GM11168 (cell line): ENCODE measurements around the gene MELTF.

Experiments
- in situ Hi-C: fragments of 300-500 bp; cut with MboI; formaldehyde crosslinking; loops from one replicate; pipeline ENCODE4 v1.12.0; 2022; ENCODE audit warnings: low sequenced_read_pairs; ENCODE audit not compliant: unreplicated experiment

The MELTF gene

DNA sequence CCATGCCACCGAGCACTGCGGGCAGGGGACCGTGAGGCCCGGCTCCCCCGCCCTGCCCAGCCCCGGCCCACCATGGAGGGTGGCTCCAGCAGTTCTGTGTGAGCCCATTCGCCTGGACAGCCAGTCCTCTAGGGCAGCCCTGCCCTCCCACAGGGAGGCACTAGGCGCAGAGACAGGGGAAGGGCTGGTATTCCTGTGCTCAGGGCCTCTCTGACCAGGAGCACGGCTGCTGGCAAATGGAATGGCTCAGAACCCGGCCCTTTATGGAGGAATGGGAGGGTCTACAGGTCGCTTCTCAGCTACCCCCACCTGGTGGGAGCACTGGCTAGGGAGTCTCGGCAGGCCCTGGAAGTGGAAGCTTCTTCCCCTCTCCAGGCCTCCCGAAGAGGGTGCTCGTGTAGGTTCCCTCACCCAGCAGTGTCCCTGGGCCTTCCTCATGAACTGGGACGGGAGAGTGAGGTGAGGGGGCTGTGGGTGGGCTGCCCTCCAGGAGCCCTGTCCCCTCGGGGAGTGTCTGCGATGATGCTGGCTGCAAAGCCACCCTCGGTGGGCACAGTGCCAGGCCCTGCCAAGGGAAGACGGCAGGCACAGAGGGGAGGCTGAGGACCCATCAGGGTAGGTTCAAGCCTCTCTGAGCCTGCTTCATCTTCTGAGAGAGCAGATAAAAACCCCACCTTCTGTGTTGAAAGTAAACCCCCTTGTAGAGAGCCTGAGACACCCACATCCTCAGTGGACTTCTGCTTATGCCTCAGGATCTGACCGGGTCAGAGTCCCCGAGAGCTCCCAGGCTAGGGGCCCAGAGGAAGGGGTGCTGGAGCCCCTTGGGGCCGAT lies 1.5 kb downstream of the MELTF start:
- in situ Hi-C loops: no loop called here

GRCh38 chr3:197027151-197027895 lies 2.3 kb downstream of the MELTF start:
- in situ Hi-C loops: no loop called here

GRCh38 chr3:197026481-197026866 lies 3.1 kb downstream of the MELTF start:
- in situ Hi-C loops: no loop called here

DNA sequence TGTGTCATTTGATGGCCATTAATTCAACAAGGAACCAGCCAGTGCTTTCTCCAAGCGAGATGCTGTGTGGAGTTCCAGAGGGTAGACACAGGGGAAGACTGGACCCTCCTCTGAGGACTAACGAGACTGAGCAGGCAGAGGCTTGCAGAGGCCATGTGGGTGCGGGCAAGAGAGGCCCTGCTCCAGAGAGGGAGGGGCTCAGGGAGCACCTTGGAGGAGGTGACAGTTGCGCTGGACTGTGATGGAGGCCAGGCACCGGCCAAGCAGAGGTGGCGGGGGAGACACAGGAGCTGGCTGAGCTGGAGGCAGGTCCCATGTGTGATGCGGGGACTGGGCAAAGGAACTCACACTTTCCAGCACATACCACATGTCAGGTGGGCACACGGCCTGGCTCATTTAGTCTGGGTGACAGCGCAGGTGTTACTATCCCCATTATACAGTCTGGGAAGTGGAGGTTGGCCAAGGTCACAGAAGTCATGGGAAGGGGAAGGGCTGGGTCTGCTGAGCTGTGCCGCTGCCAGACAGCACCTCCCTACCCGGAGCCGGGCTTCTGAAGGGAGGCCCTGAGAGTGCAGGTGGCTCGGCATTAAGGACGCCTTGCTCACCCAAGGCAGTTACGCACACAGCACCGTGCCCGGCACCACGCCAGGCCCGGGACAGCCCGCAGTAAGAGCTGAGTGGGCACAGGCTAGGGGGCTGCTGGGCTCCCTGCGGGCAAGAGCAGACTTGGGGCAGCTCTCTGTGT lies 3.7 kb downstream of the MELTF start:
- in situ Hi-C loops: no loop called here

- in situ Hi-C loops: no loop called here
These were observed 4.5 kb downstream of the MELTF start for GRCh38 chr3:197024881-197025735.

DNA sequence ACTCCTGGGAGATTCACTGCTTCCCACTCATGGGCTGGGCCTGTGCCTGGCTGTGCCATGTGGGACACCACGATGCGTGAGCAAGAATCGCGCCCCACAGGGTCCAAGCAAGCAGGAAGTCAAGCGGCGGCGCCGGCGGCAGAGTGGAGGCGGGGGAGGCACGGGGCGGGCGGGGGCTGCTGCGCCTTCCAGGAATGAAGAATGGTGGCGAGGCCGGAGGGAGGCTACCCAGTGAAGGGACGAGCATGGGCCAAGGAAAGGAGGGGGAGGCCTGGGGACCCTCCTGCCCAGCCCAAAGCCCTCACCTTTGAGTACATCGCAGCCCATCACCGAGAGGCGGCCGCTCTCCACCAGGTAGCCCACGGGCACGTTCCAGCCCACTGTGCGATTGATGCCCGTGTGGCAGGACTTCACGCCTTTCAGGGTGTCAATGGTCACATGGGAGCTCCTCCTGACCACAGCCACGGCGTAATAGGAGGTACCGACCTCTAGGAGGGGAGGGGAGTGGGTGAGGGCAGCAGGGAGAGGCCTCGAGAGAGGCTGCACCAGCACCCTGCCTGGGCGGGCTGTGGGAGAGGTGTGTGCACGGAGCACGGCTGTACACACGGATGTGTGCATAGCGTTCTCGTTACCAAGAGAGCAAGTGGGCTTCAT lies 5.5 kb downstream of the MELTF start:
- in situ Hi-C loops: no loop called here

GRCh38 chr3:197023241-197023997 lies 6.2 kb downstream of the MELTF start:
- in situ Hi-C loops: no loop called here

GRCh38 chr3:197022405-197023231 lies 7.0 kb downstream of the MELTF start:
- in situ Hi-C loops: no loop called here

DNA sequence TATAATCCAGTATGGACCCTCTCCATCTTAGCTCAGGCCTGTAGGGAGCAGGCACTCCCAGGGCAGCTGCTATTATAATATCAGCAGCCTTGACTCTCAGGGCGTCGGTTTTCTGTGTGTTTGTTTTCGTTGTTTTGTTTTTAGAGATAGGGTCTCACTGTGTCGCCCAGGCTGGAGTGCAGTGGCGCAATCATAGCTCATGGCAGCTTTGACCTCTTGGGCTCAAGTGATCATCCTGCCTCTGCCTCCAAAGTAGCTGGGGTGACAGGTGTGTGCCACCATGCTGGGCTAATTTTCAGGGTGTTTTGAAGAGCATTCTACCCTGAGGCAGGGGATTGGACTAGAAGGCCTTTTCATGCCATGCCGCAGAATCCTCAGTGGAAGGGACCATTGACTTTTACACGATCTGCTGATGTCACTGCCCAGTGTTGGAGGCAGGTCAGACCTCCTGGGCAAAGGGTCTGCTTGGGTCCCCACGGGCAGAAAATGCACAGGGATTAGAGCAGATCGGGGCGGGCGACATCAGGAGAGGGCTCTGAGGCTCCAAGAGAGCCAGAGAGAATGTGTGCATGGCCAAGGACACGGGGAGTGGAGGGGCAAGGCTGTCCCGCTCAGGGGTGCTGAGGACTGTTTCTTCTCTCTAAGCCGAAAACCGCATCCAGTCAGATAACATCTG lies 7.8 kb downstream of the MELTF start:
- in situ Hi-C loops: no loop called here

DNA sequence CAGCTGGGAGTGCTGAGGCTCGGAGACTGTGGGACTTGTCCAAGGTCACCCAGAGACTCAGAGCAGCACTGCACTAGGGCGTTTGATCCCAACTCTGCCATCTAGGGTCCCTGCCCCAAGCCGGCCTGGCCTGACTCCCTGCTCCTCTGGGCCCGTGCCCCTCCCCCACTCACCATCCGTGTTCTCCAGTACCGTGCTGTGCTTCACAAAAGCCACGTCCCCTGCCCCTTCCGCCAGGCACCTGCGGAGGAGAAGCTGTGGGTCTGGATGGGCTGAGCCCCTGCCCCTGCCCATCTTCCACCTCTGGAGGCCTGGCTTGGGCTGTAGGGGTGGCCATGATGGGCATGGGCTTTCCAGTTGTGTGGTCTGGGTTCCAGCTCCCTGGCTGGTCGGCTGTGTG lies 8.4 kb downstream of the MELTF start:
- in situ Hi-C loops: no loop called here

GRCh38 chr3:197019535-197019934 lies 10.1 kb downstream of the MELTF start:
- in situ Hi-C loops: no loop called here

DNA sequence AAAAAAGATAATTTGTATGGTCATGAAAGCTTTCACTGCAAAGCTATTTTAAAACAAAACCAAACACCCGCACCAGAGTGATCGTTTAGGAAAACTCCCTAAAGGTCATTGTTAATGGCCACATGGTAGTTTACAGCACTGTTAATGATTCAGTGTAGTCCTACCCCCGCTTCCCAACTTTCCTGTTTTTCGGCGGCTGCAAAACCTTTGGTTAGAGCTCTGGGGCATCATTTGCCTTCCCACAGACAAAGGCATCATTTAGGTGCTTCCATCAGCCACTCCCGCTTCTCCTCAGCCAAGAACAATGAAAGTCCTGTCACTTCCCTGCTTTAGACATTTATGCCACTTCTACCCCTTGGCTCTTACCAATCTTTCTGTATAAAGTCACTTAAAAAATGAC lies 10.6 kb downstream of the MELTF start:
- in situ Hi-C loops: no loop called here

GRCh38 chr3:197017003-197017402 lies 12.6 kb downstream of the MELTF start:
- in situ Hi-C loops: no loop called here

- in situ Hi-C loops: no loop called here
These were observed 13.6 kb downstream of the MELTF start for GRCh38 chr3:197015790-197016736.

DNA sequence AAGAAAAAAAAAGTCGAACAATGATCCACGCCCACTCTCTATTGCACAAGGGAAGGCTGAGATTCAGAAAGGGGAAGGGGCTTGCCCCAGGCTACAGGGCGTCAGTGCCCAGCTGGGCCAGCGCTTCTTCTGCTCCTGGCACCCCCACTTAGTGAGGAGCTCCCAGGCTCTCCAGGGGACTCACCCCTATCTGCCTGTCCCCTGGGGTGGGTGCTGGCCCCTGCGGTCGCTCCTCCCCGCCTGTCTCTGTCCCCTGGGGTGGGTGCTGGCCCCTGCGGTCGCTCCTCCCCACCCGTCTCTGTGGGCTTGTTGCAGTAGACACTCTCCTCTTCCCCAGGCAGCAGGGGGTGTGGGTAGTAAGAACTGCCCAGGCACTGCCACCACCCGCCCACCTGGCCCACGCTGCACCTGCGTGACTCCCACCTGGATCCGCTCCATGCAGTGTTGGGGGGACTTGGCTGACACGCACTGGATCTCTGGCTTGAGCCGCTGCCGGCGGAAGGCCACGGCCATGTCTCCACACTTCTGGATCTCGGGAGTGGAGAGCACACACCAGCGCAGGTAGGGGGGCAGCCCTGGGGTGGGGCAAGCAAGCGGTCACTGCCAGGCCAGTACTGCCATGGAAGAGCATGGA lies 14.6 kb downstream of the MELTF start:
- in situ Hi-C loops: no loop called here

DNA sequence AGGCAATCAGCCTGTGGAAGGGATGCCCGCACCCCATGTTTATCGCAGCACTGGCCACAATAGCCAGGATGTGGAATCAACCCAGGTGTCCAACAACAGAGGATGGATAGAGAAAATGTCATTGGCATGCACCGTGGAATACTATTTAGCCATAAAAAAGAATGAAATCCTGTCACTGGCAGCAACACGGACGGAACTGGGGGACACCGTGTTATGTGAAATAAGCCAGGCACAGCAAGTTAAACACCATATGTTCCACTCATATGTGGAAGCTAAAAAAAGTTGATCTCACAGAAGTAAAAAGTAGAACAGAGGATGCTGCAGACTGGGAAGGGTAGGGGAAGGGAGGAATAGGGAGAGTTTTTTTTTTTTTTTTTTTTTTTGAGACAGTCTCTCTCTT lies 15.6 kb downstream of the MELTF start:
- in situ Hi-C loops: no loop called here
